Activated T-helper 2 cell treated with anti-CD3 and anti-CD28 coated beads, Interferon-gamma antibody, Interleukin-2, Interleukin-4, amounts not matched to agents 10 μg/mL and 5 μg/mL and 100 μg/mL, durations not matched to agents 14 hours and 24 hours and 36 hours (primary cell): ENCODE measurements around the gene SPEG. TPM values are rescaled to one million over a fixed set of nuclear protein-coding genes. Genes with fewer than 3 reads are reported as not detected.

ENCODE experiments used
- DNase-seq: peaks from one replicate; pipeline ENCODE4 v3.0.0; 2021; ENCODE audit warnings: low spot score
- H3K27ac Mint-ChIP-seq: one replicate; pipeline ENCODE4 v1.8.0; 2021; ENCODE audit warnings: mixed read lengths
- H3K27me3 Mint-ChIP-seq: one replicate; pipeline ENCODE4 v1.8.0; 2021; ENCODE audit warnings: low read depth, mixed read lengths
- H3K36me3 Mint-ChIP-seq: one replicate; pipeline ENCODE4 v1.8.0; 2021; ENCODE audit warnings: low read depth, mixed read lengths
- H3K4me1 Mint-ChIP-seq: one replicate; pipeline ENCODE4 v1.8.0; 2021; ENCODE audit warnings: low read depth, mixed read lengths
- H3K4me3 Mint-ChIP-seq: one replicate; pipeline ENCODE4 v1.8.0; 2021; ENCODE audit warnings: low read depth, mild to moderate bottlenecking, moderate library complexity, mixed read lengths
- H3K9me3 Mint-ChIP-seq: one replicate; pipeline ENCODE4 v1.8.0; 2021; ENCODE audit warnings: mixed read lengths
- intact Hi-C: fragments of 100-400 bp; cut with micrococcal nuclease; formaldehyde crosslinking; loops from one replicate; pipeline ENCODE4 v1.15.1; 2023
- total RNA-seq: library from RNA; stranded (reverse); gene quantifications from 2 replicates; pipeline ENCODE4 v1.2.3, GENCODE V29; 2022

The SPEG gene
- total RNA-seq, 1 donor from 2014 or later = not detected

DNA sequence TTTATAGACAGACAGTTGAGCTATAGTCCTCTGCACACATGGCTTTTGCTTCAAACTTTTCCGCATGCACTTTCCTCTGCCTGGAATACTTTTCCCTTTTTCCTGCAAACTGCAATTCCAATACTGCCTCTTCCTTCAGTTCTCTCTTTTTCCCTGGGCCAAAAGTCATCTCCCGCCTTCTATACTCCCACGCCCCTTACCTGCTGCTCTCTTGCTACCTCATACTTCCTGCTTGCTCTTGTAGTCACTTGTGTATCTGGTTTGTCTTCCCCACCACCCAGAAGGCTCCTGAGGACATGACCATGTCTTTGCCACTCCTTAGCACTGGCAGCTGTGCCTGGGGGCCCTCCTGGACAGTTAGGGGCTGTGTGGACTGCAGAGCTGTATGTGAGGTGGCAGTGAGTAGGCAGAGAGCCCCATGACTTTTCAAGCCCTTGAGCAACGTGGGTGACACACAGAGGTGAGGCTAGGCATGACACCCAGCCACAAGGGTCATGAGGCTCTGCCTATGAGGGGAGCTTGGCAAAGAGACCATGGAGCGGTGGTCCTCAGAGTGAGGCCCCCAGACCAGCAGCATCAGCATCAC, 23.2 kb downstream of the SPEG start:
- Mint-ChIP-seq H3K27ac (no peak overlapping the region), H3K27me3 (no peaks in the 10 kb centered on the region), H3K4me3 (no peak overlapping the region), H3K9me3 (no peaks in the 10 kb centered on the region), H3K4me1 (peaks cover 7% of the 10 kb centered on the region), H3K36me3 (no peaks in the 10 kb centered on the region)
- intact Hi-C loops = no loop called here
- no peak for DNase-seq

DNA sequence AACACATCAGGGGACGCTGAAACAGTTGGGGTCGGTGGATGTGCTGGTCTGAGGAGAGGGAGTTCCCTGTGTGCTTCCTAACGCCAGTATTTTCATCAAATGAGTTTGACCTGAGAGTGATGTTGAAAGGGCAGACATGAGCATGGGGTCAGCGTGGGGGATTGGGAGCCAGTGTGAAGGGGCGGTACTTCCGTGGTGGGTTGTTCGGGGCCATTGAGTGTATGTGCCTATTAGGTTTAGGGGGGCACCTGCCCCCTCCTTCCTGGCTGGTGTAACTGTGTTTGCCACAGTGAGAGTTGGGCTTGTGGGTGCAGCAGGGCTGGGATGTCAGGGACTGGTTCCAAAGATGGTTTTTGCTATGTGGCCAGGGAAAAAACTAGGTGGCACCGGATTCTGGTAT, 24.4 kb downstream of the SPEG start:
- H3K4me3 Mint-ChIP-seq = no peak overlapping the region
- H3K9me3 Mint-ChIP-seq = no peaks in the 10 kb centered on the region
- intact Hi-C loops = loop anchor here (1.0 kb wide), 1 partner anchor 71 kb away; no protein-coding TSS in a partner anchor
- H3K27me3 Mint-ChIP-seq = no peaks in the 10 kb centered on the region
- H3K27ac Mint-ChIP-seq = no peak overlapping the region
- H3K36me3 Mint-ChIP-seq = no peaks in the 10 kb centered on the region
- no peak for DNase-seq
- peaks cover 7% of the 10 kb centered on the region for H3K4me1 Mint-ChIP-seq

DNA sequence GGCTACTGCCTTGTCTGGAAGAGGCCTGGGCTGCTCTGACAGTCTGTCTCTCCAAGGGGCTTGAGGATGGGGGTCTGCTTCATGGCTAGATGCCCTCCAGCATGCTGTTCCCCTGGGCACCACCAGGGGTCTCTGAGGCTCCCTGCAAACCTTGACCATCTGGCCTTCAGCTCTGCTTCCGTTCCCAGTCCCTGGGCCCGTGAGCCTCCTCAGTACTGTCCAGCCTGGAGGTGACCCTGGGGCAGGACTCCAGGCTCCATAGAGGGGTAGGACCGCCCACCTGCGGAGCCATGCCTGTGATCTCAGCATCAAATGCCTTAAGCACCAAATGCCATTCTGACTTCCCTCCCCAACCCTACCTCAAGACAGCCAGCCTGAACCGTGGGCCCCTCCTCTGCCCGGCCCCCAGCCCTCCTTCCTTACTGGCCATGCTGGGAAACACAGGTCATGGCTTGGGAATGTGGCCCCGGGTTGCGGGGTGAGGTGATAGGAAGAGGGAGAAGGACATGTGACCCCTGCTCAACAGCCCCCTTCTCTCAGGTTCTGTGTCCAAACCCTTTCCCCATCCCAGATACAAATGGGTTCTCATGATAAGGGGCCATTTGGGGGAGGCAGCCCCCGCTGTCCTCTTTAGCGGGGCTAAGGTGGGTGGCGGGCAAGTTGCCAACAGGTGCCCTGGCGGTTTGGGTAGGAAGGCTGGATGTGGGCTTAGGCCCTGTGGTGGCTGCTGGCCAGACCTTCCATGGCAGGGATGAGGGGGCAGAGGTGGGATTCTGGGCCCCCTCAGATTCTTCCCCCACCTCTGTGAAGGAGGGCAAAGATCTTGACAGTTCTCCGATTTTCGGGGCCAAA, 25.0 kb downstream of the SPEG start:
- Mint-ChIP-seq H3K4me1 (peaks cover 7% of the 10 kb centered on the region), H3K27ac (no peak overlapping the region), H3K4me3 (no peak overlapping the region), H3K9me3 (no peaks in the 10 kb centered on the region), H3K27me3 (no peaks in the 10 kb centered on the region), H3K36me3 (no peaks in the 10 kb centered on the region)
- intact Hi-C loops = loop anchor here (1.0 kb wide), 1 partner anchor 71 kb away; no protein-coding TSS in a partner anchor
- no peak for DNase-seq

DNA sequence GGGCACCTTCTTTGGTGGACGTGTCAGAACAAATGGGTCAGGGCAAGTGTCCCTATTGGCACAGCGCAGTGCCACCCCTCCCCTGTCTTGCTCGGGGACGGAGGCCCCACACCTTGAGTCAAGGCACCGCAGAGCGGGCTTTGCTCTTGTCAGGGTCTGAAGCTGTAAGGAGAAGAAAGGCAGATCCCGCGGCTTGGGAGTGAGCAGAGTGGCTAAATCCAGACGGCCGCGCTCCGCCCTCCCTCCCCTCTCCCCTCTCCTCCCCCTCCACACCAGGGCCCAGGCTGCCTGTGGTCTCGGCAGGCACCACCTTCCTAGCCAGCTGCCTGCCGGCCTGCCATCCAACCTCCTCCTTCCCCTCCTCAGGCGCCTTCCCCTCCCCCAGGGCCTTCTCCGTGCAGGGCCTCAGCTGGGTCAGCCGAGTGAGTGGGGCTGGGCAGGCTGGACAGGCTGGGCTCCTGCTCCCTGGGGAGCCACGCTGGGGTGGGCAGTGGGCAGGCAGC, 25.8 kb downstream of the SPEG start:
- no peaks in the 10 kb centered on the region for H3K9me3 Mint-ChIP-seq
- H3K27me3 Mint-ChIP-seq = no peaks in the 10 kb centered on the region
- intact Hi-C loops = no loop called here
- H3K36me3 Mint-ChIP-seq = no peaks in the 10 kb centered on the region
- H3K4me3 Mint-ChIP-seq = no peak overlapping the region
- DNase-seq = no peak
- H3K27ac Mint-ChIP-seq = no peak overlapping the region
- H3K4me1 Mint-ChIP-seq = peaks cover 7% of the 10 kb centered on the region

DNA sequence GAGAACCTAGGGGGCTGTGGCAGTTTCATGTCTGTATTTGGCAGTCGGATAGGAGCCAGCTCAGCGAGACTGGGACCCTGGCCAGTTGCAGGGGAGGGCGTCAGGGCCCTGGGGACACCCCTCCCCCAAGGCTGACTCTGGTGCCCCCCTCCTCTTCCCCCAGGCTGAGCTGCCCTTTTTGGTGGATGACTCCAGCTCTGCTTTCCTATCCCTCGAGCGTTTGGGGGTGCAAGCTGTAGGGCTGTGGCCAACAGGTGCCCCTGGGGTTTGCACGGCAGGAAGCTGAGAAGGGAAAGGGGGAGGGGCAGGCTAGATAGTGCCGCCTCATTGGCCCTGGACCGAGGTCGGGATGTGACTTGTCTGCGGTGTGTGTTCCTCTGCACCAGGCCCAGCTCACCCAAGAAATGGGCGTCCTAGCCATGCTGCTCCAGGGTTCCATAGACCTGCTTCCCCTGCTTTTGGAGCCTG, 26.4 kb downstream of the SPEG start:
- H3K4me1 Mint-ChIP-seq = peaks cover 7% of the 10 kb centered on the region
- intact Hi-C loops = no loop called here
- no peaks in the 10 kb centered on the region for H3K27me3 Mint-ChIP-seq
- no peaks in the 10 kb centered on the region for H3K9me3 Mint-ChIP-seq
- no peaks in the 10 kb centered on the region for H3K36me3 Mint-ChIP-seq
- peak; percentile 15 for DNase-seq
- no peak overlapping the region for H3K4me3 Mint-ChIP-seq
- no peak overlapping the region for H3K27ac Mint-ChIP-seq

DNA sequence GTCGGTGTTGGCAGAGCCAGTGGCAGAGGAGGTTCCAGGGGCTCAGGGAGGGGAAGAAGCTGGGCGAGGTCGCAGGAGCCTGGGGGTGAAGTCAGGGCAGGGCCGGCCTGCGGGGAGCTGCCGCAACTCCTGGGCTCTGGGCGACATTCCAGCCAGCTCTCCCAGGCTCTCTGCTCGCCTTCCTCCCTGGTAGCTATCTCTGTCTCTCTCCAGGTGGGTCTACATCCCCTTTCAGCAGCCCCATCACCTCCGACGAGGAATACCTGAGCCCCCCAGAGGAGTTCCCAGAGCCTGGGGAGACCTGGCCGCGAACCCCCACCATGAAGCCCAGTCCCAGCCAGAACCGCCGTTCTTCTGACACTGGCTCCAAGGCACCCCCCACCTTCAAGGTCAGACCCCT, 27.0 kb downstream of the SPEG start:
- no peak overlapping the region for H3K4me3 Mint-ChIP-seq
- no peaks in the 10 kb centered on the region for H3K27me3 Mint-ChIP-seq
- H3K4me1 Mint-ChIP-seq = peaks cover 7% of the 10 kb centered on the region
- intact Hi-C loops = no loop called here
- no peaks in the 10 kb centered on the region for H3K9me3 Mint-ChIP-seq
- DNase-seq = no peak
- no peaks in the 10 kb centered on the region for H3K36me3 Mint-ChIP-seq
- no peak overlapping the region for H3K27ac Mint-ChIP-seq

DNA sequence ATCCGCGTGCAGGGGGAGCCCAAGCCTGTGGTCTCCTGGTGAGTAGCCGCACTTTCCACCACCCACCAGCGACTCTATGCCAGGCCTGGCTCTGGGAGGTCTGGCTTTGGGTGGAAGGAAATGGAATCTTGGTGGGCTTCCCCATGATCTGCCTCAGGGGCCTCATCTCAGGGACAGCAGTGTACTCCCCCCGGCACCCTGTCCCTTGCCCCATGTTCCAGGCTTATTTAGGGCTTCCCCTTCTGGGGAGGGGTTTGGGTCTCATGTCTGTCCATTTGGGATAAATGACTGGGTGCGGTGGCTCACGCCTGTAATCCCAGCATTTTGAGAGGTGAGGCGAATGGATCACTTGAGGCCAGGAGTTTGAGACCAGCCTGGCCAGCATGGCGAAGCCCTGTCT, 27.7 kb downstream of the SPEG start:
- H3K36me3 Mint-ChIP-seq = no peaks in the 10 kb centered on the region
- H3K4me3 Mint-ChIP-seq = no peak overlapping the region
- H3K4me1 Mint-ChIP-seq = peaks cover 7% of the 10 kb centered on the region
- no peaks in the 10 kb centered on the region for H3K9me3 Mint-ChIP-seq
- intact Hi-C loops = no loop called here
- no peaks in the 10 kb centered on the region for H3K27me3 Mint-ChIP-seq
- no peak overlapping the region for H3K27ac Mint-ChIP-seq
- DNase-seq = no peak

DNA sequence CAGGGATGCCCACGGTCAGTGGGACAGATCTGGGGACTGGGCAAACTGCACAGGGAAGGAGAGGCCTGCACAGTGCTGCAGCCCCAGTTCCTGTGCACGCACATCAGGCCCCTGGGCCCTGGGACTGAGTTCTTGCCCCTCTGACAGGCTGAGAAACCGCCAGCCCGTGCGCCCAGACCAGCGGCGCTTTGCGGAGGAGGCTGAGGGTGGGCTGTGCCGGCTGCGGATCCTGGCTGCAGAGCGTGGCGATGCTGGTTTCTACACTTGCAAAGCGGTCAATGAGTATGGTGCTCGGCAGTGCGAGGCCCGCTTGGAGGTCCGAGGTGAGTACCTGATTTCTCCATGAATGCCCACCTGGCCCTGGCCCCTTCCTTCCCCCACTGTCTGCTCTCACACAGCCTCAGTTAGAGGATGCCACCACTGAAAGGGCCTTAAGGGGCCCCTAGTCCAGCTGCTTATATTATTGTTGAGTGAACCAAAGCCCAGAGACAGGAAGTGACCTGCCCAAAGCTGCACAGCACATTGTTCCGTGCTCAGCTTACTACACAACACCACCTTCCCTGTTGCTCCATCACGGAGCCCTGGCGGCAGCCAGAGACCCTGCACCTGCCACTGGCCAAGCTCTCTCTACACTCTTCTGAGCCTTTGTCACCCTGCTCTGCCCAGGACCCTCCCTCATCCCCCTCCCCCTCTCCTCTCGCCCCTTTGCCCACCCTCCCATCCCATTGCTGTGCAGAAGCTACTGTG, 29.8 kb downstream of the SPEG start:
- Mint-ChIP-seq H3K4me3 (no peak overlapping the region), H3K9me3 (no peaks in the 10 kb centered on the region), H3K27ac (no peak overlapping the region), H3K27me3 (no peaks in the 10 kb centered on the region), H3K4me1 (no peaks in the 10 kb centered on the region), H3K36me3 (no peaks in the 10 kb centered on the region)
- intact Hi-C loops = no loop called here
- DNase-seq = no peak

DNA sequence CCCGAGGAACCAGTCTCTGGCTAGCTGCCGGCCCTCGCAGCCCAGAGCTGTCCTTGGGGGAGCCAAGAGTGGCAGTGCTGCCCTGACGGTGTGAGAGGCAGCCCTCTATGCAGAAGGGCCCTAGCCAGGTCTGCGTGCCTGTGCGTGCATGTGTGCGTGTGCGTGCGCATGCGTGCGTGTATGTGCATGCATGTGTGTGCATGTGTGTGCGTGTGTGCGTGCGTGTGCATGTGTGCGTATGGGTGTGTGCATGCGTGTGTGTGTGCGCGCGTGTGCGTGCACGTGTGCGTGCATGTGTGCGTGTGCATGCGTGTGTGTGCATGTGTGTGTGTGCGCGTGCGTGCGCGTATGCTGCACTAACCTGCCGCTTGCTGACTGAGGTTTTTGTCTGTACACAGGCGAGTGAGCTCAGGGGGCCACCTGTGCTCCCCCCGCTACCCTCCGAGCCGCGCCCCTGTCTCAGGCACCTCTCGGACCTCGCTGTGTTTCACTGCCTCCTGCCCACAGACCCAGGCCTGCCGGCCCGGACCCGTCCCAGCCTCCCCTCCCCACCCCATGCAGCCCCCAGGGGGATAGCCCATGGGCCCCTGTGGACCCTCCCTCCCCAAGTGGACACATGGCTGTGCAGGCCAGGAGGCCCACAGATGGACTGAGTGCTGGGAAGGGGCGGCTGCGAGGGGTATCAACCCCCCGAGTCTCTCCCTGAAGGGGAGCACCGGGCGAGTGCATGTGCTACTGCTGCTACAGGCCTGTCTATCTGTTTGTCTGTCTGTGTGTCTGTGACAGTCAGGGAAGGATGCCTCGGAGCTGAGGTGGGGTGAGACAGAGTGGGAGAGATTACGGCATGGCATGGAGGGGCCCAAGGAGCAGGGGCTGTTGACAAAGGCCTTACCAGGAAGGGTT, 31.3 kb downstream of the SPEG start:
- Mint-ChIP-seq H3K27me3 (no peaks in the 10 kb centered on the region), H3K9me3 (no peaks in the 10 kb centered on the region), H3K27ac (no peak overlapping the region), H3K36me3 (no peaks in the 10 kb centered on the region), H3K4me3 (no peak overlapping the region), H3K4me1 (no peaks in the 10 kb centered on the region)
- no peak for DNase-seq
- intact Hi-C loops = no loop called here

DNA sequence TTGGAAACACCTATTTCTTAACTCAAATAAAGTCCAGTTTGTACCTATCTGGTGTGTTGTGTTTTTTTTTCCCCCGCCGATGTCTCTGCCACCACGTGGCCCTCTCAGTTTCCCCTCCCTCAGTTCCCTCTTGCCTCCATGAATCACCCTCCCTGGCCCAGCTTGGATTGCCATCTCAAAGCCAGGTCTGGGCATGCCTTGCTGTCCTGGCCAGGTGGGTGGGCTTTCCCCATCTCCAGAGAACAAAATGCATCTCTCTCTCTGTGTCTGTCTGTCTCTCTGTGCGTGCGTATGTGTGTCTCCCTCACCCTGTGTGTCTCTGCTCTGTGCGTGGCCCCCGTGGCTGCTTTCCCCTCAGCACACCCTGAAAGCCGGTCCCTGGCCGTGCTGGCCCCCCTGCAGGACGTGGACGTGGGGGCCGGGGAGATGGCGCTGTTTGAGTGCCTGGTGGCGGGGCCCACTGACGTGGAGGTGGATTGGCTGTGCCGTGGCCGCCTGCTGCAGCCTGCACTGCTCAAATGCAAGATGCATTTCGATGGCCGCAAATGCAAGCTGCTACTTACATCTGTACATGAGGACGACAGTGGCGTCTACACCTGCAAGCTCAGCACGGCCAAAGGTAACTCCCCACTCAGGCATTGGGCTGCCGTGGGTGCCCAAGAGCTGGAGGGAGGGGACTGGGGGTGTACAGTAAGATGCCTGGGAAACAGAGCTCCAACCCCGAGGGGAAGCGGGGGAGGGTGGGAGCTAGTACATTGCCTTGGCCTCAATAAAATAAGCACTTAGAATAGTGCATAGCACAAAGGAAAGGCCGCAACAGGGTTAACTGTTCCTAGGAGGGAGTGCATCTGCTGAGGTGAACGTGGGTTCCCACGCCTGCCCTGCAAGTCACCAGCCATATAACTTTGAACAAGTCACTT, 32.4 kb downstream of the SPEG start:
- H3K27ac Mint-ChIP-seq = no peak overlapping the region
- no peaks in the 10 kb centered on the region for H3K9me3 Mint-ChIP-seq
- H3K36me3 Mint-ChIP-seq = no peaks in the 10 kb centered on the region
- no peaks in the 10 kb centered on the region for H3K27me3 Mint-ChIP-seq
- H3K4me1 Mint-ChIP-seq = no peaks in the 10 kb centered on the region
- intact Hi-C loops = no loop called here
- H3K4me3 Mint-ChIP-seq = no peak overlapping the region
- no peak for DNase-seq

DNA sequence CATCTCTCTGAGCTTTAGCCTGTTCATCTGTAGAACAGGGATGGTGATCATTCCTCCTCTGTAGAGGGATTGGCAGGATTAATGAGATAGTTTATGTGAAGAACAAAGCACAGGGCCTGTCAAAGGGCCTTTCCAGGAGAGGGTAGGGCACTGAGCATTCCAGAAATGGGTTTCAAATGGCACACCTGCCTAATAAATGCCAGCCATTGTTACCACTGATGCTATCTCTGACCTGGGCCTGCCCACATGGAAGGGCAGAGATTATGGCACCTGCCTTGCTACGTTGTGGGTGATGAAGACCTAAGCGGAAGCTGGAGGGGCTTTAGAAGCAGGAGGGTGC, 33.1 kb downstream of the SPEG start:
- intact Hi-C loops = no loop called here
- H3K4me3 Mint-ChIP-seq = no peak overlapping the region

More for the DNA sequence above, 33.1 kb downstream of the SPEG start:
- DNase-seq = no peak
- no peak overlapping the region for H3K27ac Mint-ChIP-seq
- H3K36me3 Mint-ChIP-seq = no peaks in the 10 kb centered on the region
- H3K4me1 Mint-ChIP-seq = no peaks in the 10 kb centered on the region
- no peaks in the 10 kb centered on the region for H3K27me3 Mint-ChIP-seq
- no peaks in the 10 kb centered on the region for H3K9me3 Mint-ChIP-seq
